ENCODE data around the gene FARP1. TPM values are rescaled to one million over a fixed set of nuclear protein-coding genes. Genes with fewer than 3 reads are reported as not detected.

The FARP1 gene
- total RNA-seq, 4 donors from 2014 or later = 1.5 to 10.3 (median 6.4) TPM

DNA sequence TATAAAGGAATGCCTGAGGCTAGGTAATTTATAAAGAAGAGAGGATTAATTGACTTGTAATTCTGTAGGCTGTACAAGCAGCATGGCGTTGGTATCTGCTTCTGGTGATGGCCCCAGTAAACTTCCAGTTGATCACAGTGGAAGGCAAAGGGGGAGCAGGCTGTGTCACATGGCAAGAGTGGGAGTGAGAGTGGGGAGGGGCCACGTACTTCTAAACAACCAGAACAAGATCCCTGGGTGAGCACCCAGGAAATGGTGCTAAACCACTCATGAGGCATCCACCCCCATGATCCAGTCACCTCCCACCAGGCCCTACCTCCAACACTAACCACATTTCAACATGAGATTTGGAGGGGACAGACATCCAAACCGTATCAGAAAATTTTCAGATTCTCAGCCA, 37.2 kb downstream of the FARP1 start:
- no peak for TF ChIP-seq CTCF (IDR thresholded peaks at IDR 0.05)
- no peak for TF ChIP-seq POLR2A (IDR thresholded peaks at IDR 0.05)
- Histone ChIP-seq H3K27me3 (no peaks in the 10 kb centered on the region), H3K27ac (no peak overlapping the region), H3K36me3 (no peaks in the 10 kb centered on the region), H3K4me3 (no peak overlapping the region), H3K4me1 (peaks cover 0 to 2% (median 0%) of the 10 kb centered on the region in 3 donors), H3K9me3 (no peaks in the 10 kb centered on the region)
- no peak for DNase-seq
- intact Hi-C loops (cut with DNase I) = no loop called here
- 47 to 67% methylated on average over 3 of the region's 3 CpGs for WGBS, 2 donors

GRCh38 chr13:98181111-98181815, 38.4 kb downstream of the FARP1 start:
- Histone ChIP-seq H3K4me3 (no peak overlapping the region), H3K9me3 (no peaks in the 10 kb centered on the region), H3K4me1 (no peaks in the 10 kb centered on the region), H3K36me3 (no peaks in the 10 kb centered on the region), H3K27ac (no peak overlapping the region), H3K27me3 (no peaks in the 10 kb centered on the region)
- TF ChIP-seq CTCF (IDR thresholded peaks at IDR 0.05) (no peak), POLR2A (IDR thresholded peaks at IDR 0.05) (no peak)
- intact Hi-C loops (cut with DNase I) = no loop called here
- DNase-seq = no peak
- WGBS, 2 donors = 84 to 87% methylated on average over 6 to 7 of the region's 7 CpGs

DNA sequence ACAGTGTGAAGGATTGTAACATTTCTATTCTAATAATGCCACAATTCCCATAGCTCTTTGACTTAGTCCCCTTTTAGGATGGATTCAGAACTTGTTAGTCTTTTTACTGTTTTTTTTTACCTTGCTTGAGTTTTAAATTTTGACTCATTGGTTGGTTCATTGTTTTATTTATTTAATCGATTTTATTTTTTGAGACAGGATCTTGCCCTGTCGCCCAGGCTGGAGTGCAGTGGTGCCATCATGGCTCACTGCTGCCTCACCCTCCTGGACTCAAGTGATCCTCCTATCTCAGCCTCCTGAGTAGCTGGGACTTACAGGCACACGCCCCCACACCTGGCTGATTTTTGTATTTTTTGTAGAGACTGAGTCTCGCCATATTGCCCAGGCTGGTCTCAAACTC, 39.3 kb downstream of the FARP1 start:
- no peak overlapping the region for H3K4me3 ChIP-seq
- no peaks in the 10 kb centered on the region for H3K4me1 ChIP-seq
- intact Hi-C loops (cut with DNase I) = no loop called here
- TF ChIP-seq POLR2A (IDR thresholded peaks at IDR 0.05) (no peak), CTCF (IDR thresholded peaks at IDR 0.05) (no peak)
- H3K27ac ChIP-seq = no peak overlapping the region
- 81 to 90% methylated on average over 3 of the region's 4 CpGs for WGBS, 2 donors
- no peaks in the 10 kb centered on the region for H3K36me3 ChIP-seq
- H3K9me3 ChIP-seq = no peaks in the 10 kb centered on the region
- H3K27me3 ChIP-seq = no peaks in the 10 kb centered on the region
- no peak for DNase-seq

DNA sequence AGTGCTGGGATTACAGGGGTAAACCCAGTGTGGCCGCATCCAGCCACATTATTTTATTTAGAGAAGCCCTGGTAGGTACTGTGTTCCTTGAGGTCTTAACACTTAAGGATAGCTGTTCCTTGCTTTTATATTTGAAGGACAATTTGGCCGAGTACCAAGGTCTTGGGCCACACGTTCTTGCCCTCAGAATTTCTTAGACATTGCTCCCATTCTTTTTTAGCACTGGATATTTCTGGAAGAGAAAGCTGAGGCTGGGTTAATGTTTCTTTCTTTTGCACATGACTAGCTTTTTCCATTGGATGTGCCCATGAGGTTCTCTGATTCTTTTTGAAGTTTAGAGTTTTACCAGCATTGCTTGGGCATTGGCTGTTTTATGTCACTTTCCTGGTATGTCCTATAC, 39.7 kb downstream of the FARP1 start:
- no peaks in the 10 kb centered on the region for H3K4me1 ChIP-seq
- no peak overlapping the region for H3K4me3 ChIP-seq
- H3K36me3 ChIP-seq = no peaks in the 10 kb centered on the region
- 68 to 84% methylated on average over 3 of the region's 3 CpGs for WGBS, 2 donors
- intact Hi-C loops (cut with DNase I) = no loop called here
- TF ChIP-seq POLR2A (IDR thresholded peaks at IDR 0.05) (no peak), CTCF (IDR thresholded peaks at IDR 0.05) (no peak)
- no peaks in the 10 kb centered on the region for H3K27me3 ChIP-seq
- no peak overlapping the region for H3K27ac ChIP-seq
- no peak for DNase-seq
- no peaks in the 10 kb centered on the region for H3K9me3 ChIP-seq

DNA sequence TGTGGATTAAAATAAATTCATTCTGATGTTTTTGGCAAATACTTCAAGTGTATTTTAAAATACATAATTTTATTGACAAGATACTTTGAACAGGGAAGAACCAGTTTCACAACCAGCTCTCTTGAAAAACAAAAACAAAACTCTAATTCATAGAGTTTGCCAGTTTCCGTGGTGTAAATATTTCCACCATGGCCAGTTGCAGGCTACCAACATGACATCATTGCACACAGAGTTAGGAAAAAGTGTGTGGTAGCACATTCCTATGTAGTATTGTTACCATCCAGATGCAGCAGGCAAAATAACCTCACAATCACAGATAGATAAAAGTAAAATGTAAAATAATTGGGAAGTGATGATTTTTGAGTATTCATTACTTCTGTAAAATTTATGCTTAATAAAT, 41.9 kb downstream of the FARP1 start:
- Histone ChIP-seq H3K27ac (no peak overlapping the region), H3K27me3 (no peaks in the 10 kb centered on the region), H3K36me3 (no peaks in the 10 kb centered on the region), H3K4me1 (peaks cover 0 to 7% (median 0%) of the 10 kb centered on the region in 3 donors), H3K9me3 (no peaks in the 10 kb centered on the region), H3K4me3 (no peak overlapping the region)
- WGBS, 2 donors = 59 to 75% methylated on average over 1 of the region's 1 CpG
- intact Hi-C loops (cut with DNase I) = no loop called here
- DNase-seq = no peak
- TF ChIP-seq POLR2A (IDR thresholded peaks at IDR 0.05) (no peak), CTCF (IDR thresholded peaks at IDR 0.05) (no peak)
